CD4-positive, alpha-beta T cell treated with Interleukin-12 subunit alpha and Interleukin-12 subunit beta, for 1 hour (primary cell): ENCODE data around the gene TNIP1.
A peak's percentile ranks its signal among the peaks of the same experiment; 100 is the strongest.

ENCODE experiments used
- DNase-seq: peaks from one replicate; pipeline ENCODE4 v3.0.0-alpha.2; 2020

TNIP1 gene

GRCh38 chr5:151063142-151063989 is 17.5 kb downstream of the TNIP1 start:
- no peak for DNase-seq

- DNase-seq = no peak
Observed at GRCh38 chr5:151062405-151063141, 18.3 kb downstream of the TNIP1 start.

GRCh38 chr5:151060742-151061141 is 20.1 kb downstream of the TNIP1 start:
- DNase-seq = no peak

- no peak for DNase-seq
Observed at GRCh38 chr5:151058891-151059489, 21.8 kb downstream of the TNIP1 start.

GRCh38 chr5:151058301-151058700 is 22.5 kb downstream of the TNIP1 start:
- DNase-seq = no peak

- no peak for DNase-seq
Observed at GRCh38 chr5:151056379-151057325, 24.2 kb downstream of the TNIP1 start.

GRCh38 chr5:151055336-151055735 is 25.5 kb downstream of the TNIP1 start:
- no peak for DNase-seq

- DNase-seq = no peak
Observed at GRCh38 chr5:151054709-151055108, 26.1 kb downstream of the TNIP1 start.

- no peak for DNase-seq
Observed at GRCh38 chr5:151053796-151054462, 26.9 kb downstream of the TNIP1 start.

- DNase-seq = no peak
Observed at GRCh38 chr5:151052836-151053235, 28.0 kb downstream of the TNIP1 start.

GRCh38 chr5:151051931-151052608 is 28.8 kb downstream of the TNIP1 start:
- no peak for DNase-seq

GRCh38 chr5:151051066-151051930 is 29.5 kb downstream of the TNIP1 start:
- DNase-seq = peak; percentile 76

GRCh38 chr5:151048526-151048925 is 32.3 kb downstream of the TNIP1 start:
- DNase-seq = no peak

GRCh38 chr5:151047814-151048425 is 32.9 kb downstream of the TNIP1 start:
- peak; percentile 40 for DNase-seq

GRCh38 chr5:151042453-151043093 is 38.3 kb downstream of the TNIP1 start:
- no peak for DNase-seq

GRCh38 chr5:151041577-151042268 is 39.1 kb downstream of the TNIP1 start:
- no peak for DNase-seq

GRCh38 chr5:151040211-151040747 is 40.6 kb downstream of the TNIP1 start:
- DNase-seq = no peak

- no peak for DNase-seq
Observed at GRCh38 chr5:151039665-151040064, 41.2 kb downstream of the TNIP1 start.
